Colonic mucosa (tissue), 4 donors: Measurements from ENCODE around the gene NUFIP1. TPM values are rescaled to one million over a fixed set of nuclear protein-coding genes. Genes with fewer than 3 reads are reported as not detected.

ENCODE experiments used
- DNase-seq: peaks from one replicate; pipeline ENCODE4 v3.0.0-alpha.2; 2020
- H3K27ac ChIP-seq: fragments of 200-600 bp; one replicate; pipeline ENCODE4 v1.8.0; 2021
- H3K27me3 ChIP-seq: fragments of 200-600 bp; one replicate; pipeline ENCODE4 v1.8.0; 2021
- H3K36me3 ChIP-seq: fragments of 200-600 bp; one replicate; pipeline ENCODE4 v1.8.0; 2021
- H3K4me1 ChIP-seq: fragments of 200-600 bp; one replicate; pipeline ENCODE4 v1.8.0; 2021; ENCODE audit warnings: mild to moderate bottlenecking
- H3K4me3 ChIP-seq: fragments of 200-600 bp; one replicate; pipeline ENCODE4 v1.8.0; 2021
- H3K9ac ChIP-seq, 2 donors: one replicate each; pipeline ENCODE4 v1.7.0; 2013; ENCODE audit warnings: control low read depth in 2 of 2, low read depth in 2 of 2, low read length in 2 of 2
- H3K9me3 ChIP-seq: fragments of 200-600 bp; one replicate; pipeline ENCODE4 v1.8.0; 2021
- intact Hi-C: fragments of 100-400 bp; cut with DNase I; formaldehyde crosslinking; loops from one replicate; pipeline ENCODE4 v1.14.1; 2022
- total RNA-seq, 2 donors: library from RNA; stranded (reverse); fragmentation: NEBNext Ultra II Directional in 1 of 2; extraction: Animal tissue kit (Norgen Biotek cat#: 25700) in 1 of 2; gene quantifications; one replicate each; pipeline ENCODE4 v1.2.1, GENCODE V29; 2021
- TF ChIP-seq, protein P1 (sequence below): fragments of 200-600 bp; IDR thresholded peaks from one replicate; pipeline ENCODE4 v1.8.0; 2022; ENCODE audit warnings: antibody characterized with exemption, mild to moderate bottlenecking
- donor health status: healthy.
- donor health status: DM: no; HTN: no; CAD: no.
- donor health status: DM: no; HTN: no; CAD: no.

Gene NUFIP1
- total RNA-seq, 2 donors from 2014 or later, result 2.8 to 4.0 TPM

DNA sequence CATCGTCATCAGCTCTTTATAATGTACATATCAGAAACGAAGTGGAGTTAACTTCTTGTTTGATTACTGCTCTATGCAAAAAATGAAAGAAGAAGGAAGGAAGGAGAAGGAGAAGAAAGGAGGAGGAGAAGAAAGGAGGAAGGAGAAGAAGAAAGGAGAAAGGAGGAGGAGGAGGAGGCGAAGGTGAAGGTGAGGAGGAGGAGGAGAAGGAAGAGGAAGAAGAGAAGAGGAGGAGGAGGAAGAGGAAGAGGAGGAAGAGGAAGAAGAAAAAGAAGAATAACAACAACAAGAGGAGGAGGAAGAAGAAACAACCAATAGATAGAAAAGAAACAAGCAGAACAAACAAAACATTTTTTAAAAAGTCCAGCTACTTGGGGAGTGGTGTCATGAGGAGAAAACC lies 13.1 kb downstream of the NUFIP1 start:
- TF ChIP-seq, protein P1, sequence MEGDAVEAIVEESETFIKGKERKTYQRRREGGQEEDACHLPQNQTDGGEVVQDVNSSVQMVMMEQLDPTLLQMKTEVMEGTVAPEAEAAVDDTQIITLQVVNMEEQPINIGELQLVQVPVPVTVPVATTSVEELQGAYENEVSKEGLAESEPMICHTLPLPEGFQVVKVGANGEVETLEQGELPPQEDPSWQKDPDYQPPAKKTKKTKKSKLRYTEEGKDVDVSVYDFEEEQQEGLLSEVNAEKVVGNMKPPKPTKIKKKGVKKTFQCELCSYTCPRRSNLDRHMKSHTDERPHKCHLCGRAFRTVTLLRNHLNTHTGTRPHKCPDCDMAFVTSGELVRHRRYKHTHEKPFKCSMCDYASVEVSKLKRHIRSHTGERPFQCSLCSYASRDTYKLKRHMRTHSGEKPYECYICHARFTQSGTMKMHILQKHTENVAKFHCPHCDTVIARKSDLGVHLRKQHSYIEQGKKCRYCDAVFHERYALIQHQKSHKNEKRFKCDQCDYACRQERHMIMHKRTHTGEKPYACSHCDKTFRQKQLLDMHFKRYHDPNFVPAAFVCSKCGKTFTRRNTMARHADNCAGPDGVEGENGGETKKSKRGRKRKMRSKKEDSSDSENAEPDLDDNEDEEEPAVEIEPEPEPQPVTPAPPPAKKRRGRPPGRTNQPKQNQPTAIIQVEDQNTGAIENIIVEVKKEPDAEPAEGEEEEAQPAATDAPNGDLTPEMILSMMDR, result no peak
- no peaks in the 10 kb centered on the region for H3K36me3 ChIP-seq
- intact Hi-C loops, result loop anchor here (5.0 to 10.0 kb wide), 2 partner anchors 331 to 1071 kb away; no protein-coding TSS in a partner anchor
- DNase-seq, result no peak
- H3K27ac ChIP-seq, result no peak overlapping the region
- H3K9me3 ChIP-seq, result no peaks in the 10 kb centered on the region
- H3K4me3 ChIP-seq, result no peak overlapping the region
- no peak overlapping the region for H3K9ac ChIP-seq
- H3K4me1 ChIP-seq, result no peaks in the 10 kb centered on the region
- H3K27me3 ChIP-seq, result no peaks in the 10 kb centered on the region

DNA sequence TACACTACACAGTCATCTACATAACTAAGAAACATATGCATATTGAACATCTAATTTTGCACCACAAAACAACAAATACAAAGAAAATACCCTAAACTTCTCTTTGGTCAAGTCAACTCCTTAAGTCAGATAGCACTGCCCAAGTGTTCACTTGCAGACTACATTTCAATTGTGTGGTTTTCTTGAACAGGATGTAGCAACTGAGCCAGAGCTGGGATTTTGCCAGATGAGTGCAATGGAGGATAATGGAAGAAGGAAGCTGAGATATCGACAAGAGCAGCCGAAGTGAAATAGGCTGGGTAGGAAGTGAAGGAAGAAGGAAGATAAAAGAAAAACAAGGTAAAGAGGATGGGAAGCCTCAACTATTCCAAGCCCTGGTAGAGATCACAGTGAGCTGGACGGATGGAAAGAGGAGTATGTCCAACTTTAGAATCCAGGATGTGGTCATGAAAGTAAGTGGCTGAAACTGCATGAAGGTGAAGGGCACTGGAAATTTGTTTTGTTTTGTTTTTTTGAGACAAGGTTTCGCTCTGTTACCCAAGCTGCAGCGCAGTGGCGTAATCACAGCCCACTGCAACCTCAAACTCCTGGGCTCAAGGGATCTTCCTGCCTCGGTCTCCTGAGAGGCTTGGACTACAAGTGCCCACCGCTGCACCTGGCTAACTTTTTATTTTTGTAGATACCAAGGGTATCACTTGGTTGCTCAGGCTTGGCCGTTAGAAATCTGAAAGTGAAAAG lies 15.0 kb downstream of the NUFIP1 start:
- Histone ChIP-seq H3K4me1 (no peaks in the 10 kb centered on the region), H3K9me3 (no peaks in the 10 kb centered on the region), H3K4me3 (no peak overlapping the region), H3K36me3 (no peaks in the 10 kb centered on the region), H3K9ac (no peak overlapping the region), H3K27ac (no peak overlapping the region), H3K27me3 (no peaks in the 10 kb centered on the region)
- DNase-seq, result no peak
- intact Hi-C loops, result loop anchor here (10.0 kb wide), 1 partner anchor 1069 kb away; no protein-coding TSS in a partner anchor
- TF ChIP-seq, protein P1, result no peak

DNA sequence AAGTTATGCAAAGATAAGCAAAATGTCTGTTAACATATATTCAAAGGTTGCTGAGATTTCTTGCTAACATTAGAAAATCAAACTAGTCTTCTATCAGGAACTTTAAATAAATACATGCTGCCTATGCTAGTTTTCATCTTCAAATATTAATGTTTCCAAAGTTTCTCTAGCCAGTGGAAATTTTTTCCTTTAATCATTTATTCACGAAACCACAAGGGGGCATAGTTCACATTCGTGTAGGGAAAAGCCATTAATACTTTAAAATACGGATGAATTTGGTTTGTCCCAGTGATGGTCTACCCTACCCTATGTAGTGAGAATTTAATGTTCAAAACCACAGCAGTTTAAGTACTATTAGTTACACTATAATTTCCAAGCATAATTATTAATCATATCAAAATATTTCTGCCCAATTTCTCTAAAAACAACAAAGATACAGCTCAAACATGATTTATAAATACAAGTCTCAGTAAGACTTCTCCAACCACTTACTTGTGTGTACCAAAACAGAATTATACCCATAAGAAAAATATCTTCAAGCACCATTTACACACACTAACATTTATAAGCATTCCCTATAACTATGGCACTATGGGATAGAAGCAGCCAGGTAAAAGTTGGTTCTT lies 16.2 kb downstream of the NUFIP1 start:
- intact Hi-C loops, result loop anchor here (10.0 kb wide), 1 partner anchor 1068 kb away; no protein-coding TSS in a partner anchor
- Histone ChIP-seq H3K4me1 (no peaks in the 10 kb centered on the region), H3K27ac (no peak overlapping the region)

DNA sequence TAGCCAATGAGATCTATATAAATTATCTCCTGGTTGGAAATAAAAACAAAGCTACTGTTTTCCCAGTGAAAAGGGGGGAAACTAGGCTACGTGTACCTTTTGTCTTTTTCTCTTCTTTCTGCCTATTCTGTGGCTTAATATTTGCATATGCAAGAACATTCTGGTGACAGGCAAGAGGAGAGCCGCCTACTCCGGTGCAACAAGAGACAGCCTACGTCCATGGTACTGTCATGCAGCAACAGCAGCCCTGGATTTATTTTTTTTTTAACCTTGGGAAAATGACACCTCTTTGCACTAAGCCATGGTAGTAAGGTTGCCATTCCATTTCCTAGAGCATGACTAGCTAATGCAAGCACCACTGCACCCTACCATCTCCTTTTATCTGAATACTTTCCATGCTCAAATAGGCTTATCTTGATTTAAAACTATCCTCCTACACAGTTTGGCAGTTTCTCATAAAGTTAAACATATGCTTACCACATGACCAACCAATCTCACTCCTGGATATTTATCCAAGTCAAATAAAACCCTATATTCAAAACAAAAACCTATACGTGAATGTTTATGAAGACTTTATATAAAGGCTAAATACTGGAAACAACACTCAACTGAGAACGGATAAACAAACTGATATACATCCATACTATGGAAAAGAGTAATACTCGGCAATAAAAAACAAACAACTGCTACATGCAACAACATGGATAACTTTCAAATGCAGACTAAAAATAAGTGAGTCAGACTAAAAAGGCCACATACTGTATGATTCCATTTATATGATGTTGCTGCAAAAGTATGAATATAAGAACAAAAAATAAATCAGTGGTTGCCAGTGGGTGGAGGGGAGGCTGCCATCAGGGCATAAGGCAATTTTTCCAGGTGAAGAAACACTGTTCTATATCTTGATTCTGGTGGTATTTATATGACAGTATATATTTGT lies 17.3 kb downstream of the NUFIP1 start:
- no peaks in the 10 kb centered on the region for H3K27me3 ChIP-seq
- no peaks in the 10 kb centered on the region for H3K9me3 ChIP-seq
- no peaks in the 10 kb centered on the region for H3K36me3 ChIP-seq
- no peak overlapping the region for H3K9ac ChIP-seq
- H3K4me1 ChIP-seq, result no peaks in the 10 kb centered on the region
- no peak overlapping the region for H3K27ac ChIP-seq
- intact Hi-C loops, result loop anchor here (2.0 to 10.0 kb wide), 2 partner anchors 487 to 1067 kb away; no protein-coding TSS in a partner anchor
- TF ChIP-seq, protein P1, result no peak
- DNase-seq, result no peak
- no peak overlapping the region for H3K4me3 ChIP-seq

More for the DNA sequence above, 16.2 kb downstream of the NUFIP1 start:
- TF ChIP-seq, protein P1, result peak; percentile 42
- H3K9me3 ChIP-seq, result no peaks in the 10 kb centered on the region
- no peaks in the 10 kb centered on the region for H3K27me3 ChIP-seq
- no peak overlapping the region for H3K9ac ChIP-seq
- no peak for DNase-seq
- H3K4me3 ChIP-seq, result no peak overlapping the region
- H3K36me3 ChIP-seq, result no peaks in the 10 kb centered on the region
